Activated naive CD8-positive, alpha-beta T cell treated with anti-CD3 and anti-CD28 coated beads, Interleukin-2, amount 10 ng/mL, durations not matched to agents 7 days and 5 days (primary cell): ENCODE measurements around the gene STAP2. TPM values are rescaled to one million over a fixed set of nuclear protein-coding genes. Genes with fewer than 3 reads are reported as not detected.
A peak's percentile ranks its signal among the peaks of the same experiment; 100 is the strongest.
"Not testable (repeated sequence)": the region's sequence is repeated elsewhere in the genome, so short reads cannot be mapped to it uniquely, and the experiment has no call there.

Experiments
- ATAC-seq: fragments of 150-1000 bp; cut with Tn5 transposase; one replicate; pipeline ENCODE4 v1.10.0; 2021; ENCODE audit warnings: low read depth, moderate library complexity
- POLR2A ChIA-PET: fragments of 350-600 bp; sonication (Branson Sonifier 250); formaldehyde crosslinking; loops from one replicate; lab custom pipeline; 2021; ENCODE audit warnings: antibody characterized with exemption; lab: Charles Lee
- DNase-seq: peaks from one replicate; pipeline ENCODE4 v3.0.0; 2021
- H3K27ac Mint-ChIP-seq: one replicate; pipeline ENCODE4 v1.8.0; 2022; ENCODE audit warnings: mild to moderate bottlenecking, mixed read lengths
- H3K27me3 Mint-ChIP-seq: one replicate; pipeline ENCODE4 v1.8.0; 2022; ENCODE audit warnings: mild to moderate bottlenecking, moderate library complexity, mixed read lengths
- H3K36me3 Mint-ChIP-seq: one replicate; pipeline ENCODE4 v1.8.0; 2021; ENCODE audit warnings: mild to moderate bottlenecking, mixed read lengths
- H3K4me1 Mint-ChIP-seq: one replicate; pipeline ENCODE4 v1.8.0; 2021; ENCODE audit warnings: mixed read lengths
- H3K4me3 Mint-ChIP-seq: one replicate; pipeline ENCODE4 v1.8.0; 2022; ENCODE audit warnings: mild to moderate bottlenecking, moderate library complexity, mixed read lengths
- H3K9me3 Mint-ChIP-seq: one replicate; pipeline ENCODE4 v1.8.0; 2021; ENCODE audit warnings: mixed read lengths
- total RNA-seq, 2 experiments: library from RNA; stranded (reverse); gene quantifications; one replicate each; pipeline ENCODE4 v1.2.3, GENCODE V29; 2021

The STAP2 gene
- total RNA-seq, 2 experiments from 2014 or later, result 8.4 to 8.8 TPM

DNA sequence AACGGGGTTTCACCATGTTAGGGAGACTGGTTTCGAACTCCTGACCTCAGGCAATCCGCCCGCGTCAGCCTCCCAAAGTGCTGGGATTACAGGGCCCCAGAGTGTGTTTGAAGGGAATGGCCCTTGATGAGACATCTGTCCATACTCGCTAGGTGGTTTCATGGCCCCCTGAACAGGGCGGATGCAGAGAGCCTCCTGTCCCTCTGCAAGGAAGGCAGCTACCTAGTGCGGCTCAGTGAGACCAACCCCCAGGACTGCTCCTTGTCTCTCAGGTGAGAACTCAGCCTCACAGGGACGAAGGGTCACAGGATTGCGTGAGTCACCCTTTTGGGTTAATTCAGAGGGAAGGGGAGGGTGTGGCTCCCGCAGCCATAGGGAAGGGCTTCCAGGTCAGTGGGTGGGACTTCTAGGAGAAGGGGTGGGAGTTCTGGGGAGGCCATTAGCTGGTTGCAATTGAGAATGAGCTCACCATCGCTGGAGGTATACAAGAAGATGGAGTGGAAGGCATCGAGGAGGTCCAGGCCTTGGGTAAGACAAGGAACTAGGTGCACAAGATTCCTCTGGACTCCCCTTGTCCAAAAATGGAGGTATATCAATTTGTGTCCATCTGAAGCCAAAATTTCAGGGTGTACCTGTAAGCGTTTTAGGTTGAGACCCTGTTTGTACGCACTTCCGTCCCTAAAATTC, 50.4 kb downstream of the STAP2 start:
- Mint-ChIP-seq H3K27ac (no peak overlapping the region), H3K4me1 (no peaks in the 10 kb centered on the region), H3K9me3 (no peaks in the 10 kb centered on the region), H3K36me3 (no peaks in the 10 kb centered on the region), H3K27me3 (no peaks in the 10 kb centered on the region), H3K4me3 (no peak overlapping the region)
- no peak for DNase-seq
- no peak for ATAC-seq
- POLR2A ChIA-PET, result no interaction called here

DNA sequence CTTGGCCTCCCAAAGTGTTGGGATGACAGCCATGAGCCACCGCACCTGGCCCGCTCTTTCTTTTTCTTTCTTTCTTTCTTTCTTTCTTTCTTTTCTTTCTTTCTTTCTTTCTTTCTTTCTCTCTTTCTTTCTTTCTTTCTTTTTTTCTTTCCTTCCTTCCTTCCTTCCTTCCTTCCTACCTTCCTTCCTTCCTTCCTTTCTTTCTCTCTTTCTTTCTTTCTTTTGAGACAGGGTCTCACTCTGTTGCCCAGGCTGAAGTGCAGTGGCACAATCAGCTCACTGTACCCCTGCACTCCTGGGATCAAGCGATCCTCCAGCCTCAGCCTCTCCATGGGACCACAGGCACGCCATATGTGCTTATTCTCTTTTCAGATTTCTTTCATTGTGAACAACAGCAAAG, 52.5 kb downstream of the STAP2 start:
- H3K4me1 Mint-ChIP-seq, ATAC-seq, H3K4me3 Mint-ChIP-seq, POLR2A ChIA-PET, H3K27ac Mint-ChIP-seq, H3K27me3 Mint-ChIP-seq, H3K9me3 Mint-ChIP-seq, DNase-seq, H3K36me3 Mint-ChIP-seq: not testable (repeated sequence)

DNA sequence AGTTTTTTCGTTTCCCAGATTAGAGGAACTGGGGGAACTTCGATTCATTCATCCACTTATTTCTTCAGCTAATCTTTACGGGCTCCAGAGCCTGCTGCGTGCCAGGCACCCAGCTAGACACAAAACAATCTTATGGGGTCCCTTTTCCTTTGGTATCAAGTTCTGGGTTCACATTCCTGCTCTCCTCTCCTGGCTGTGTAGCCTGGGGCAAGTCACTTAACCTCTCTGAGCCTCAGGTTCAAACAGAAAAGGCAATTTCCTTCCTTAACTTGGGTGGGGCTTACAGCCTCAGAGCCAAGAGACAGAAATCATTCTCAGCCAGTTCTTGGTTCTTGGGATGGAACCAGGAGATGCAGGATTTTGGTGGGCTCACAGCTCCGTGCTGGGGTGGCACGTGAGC, 53.7 kb downstream of the STAP2 start:
- Mint-ChIP-seq H3K4me1 (no peaks in the 10 kb centered on the region), H3K9me3 (no peaks in the 10 kb centered on the region), H3K27ac (no peak overlapping the region), H3K36me3 (no peaks in the 10 kb centered on the region), H3K27me3 (peaks cover 21% of the 10 kb centered on the region), H3K4me3 (no peak overlapping the region)
- DNase-seq (no peak), ATAC-seq (no peak)
- POLR2A ChIA-PET, result no interaction called here

DNA sequence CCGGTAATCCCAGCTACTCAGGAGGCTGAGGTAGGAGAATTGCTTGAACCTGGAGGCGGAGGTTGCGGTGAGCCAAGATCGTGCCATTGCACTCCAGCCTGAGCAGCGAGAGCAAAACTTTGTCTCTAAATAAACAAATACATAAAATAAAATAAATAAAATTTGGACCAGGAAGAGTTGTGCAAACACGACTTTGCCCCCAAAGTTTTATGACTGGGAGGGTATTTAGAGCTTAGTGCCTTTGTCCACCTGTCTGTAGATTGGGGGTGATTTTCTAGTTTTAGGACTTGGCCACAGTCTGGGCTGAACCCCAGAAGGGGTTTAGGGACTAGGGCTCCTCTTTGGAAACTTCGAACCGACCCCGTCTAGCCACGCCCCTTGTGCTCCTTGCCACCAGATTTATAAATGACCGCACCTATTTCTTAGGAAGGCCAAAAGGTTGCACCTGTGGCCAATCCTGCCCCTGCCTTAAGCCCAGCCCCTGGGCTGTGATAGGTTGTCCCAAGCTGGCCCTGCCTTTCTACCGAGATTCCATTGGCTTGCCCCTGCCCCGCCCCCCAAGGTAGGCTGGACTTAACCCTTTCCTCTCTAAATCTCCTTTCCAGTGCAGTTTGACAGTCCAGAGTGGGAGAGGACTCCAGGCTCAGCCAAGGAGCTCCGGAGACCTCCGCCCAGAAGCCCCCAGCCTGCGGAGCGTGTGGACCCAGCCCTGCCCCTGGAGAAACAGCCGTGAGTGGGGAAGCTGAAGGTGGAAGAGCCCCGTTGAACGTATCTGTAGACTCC, 54.3 kb downstream of the STAP2 start:
- Mint-ChIP-seq H3K27me3 (peaks cover 25% of the 10 kb centered on the region), H3K27ac (no peak overlapping the region)
- no peak for ATAC-seq

DNA sequence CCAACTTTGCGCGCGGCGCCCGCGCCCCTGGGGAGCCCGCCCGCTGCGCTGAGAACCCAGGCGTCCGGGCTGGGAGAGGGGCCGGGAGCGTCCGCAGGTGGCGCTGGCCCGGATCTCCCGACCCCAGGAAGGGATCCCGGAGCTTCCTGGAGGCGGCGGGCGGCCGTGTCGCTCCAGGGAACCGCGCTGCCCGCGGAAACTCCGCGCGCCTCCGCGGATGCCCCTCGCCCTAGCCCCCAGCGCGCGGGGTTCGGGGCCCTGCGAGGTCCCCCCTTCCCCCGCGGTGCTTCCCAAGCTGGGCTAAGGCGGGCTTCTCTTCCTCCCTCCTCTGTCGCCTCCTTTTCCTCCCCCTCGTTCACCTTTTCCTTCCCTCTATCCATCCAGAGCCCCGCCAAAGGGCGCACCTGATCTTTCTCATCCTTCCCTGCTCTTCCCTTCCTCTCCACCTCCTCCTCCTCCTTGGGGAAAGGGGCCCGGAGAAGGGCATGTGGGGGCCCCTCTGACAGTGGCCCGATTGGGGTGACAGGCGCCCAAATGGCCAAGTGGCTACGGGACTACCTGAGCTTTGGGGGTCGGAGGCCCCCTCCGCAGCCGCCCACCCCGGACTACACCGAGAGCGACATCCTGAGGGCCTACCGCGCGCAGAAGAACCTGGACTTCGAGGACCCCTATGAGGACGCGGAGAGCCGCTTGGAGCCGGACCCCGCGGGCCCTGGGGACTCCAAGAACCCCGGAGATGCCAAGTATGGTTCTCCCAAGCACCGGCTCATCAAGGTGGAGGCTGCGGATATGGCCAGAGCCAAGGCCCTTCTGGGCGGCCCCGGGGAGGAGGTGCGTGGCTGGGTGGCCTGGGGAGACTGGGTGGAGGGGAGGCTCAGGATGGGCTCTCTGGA, 58.9 kb downstream of the STAP2 start:
- POLR2A ChIA-PET, result interaction anchor here (0.6 to 1.8 kb wide), 7 partner anchors 15 to 554 kb away, joined by 3 to 7 read pairs (median 4); partner anchors contain the start of genes MPND and YJU2
- DNase-seq, result no peak
- Mint-ChIP-seq H3K36me3 (no peaks in the 10 kb centered on the region), H3K27me3 (peaks cover 34% of the 10 kb centered on the region), H3K27ac (no peak overlapping the region), H3K9me3 (no peaks in the 10 kb centered on the region), H3K4me1 (peaks cover 4% of the 10 kb centered on the region), H3K4me3 (peak overlapping the region; percentile 71)
- no peak for ATAC-seq

More for the DNA sequence above, 54.3 kb downstream of the STAP2 start:
- POLR2A ChIA-PET, result no interaction called here
- no peak for DNase-seq
- no peaks in the 10 kb centered on the region for H3K9me3 Mint-ChIP-seq
- peaks cover 2% of the 10 kb centered on the region for H3K4me1 Mint-ChIP-seq
- no peaks in the 10 kb centered on the region for H3K36me3 Mint-ChIP-seq
- H3K4me3 Mint-ChIP-seq, result no peak overlapping the region

DNA sequence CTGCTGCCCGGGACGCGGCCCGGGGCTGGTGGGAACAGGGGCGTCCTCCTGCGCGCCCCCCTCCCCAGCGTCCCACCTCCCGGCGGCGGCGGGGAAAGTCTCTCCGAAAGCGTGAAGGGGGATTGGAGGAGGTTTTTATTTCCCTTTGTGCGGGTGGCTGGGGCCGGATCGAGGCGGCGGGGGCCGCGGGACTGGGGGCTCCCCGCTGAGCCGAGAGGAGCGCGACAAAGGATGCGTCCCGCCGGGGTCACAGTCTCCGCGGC, 59.4 kb downstream of the STAP2 start:
- ATAC-seq (no peak), DNase-seq (no peak)
- H3K4me1 Mint-ChIP-seq, result peaks cover 4% of the 10 kb centered on the region
- peaks cover 34% of the 10 kb centered on the region for H3K27me3 Mint-ChIP-seq
- H3K9me3 Mint-ChIP-seq, result no peaks in the 10 kb centered on the region
- H3K36me3 Mint-ChIP-seq, result no peaks in the 10 kb centered on the region
- POLR2A ChIA-PET, result interaction anchor here (0.6 to 1.8 kb wide), 5 partner anchors 14 to 553 kb away, joined by 3 to 7 read pairs (median 4); partner anchors contain the start of genes MPND and YJU2
- H3K27ac Mint-ChIP-seq, result no peak overlapping the region
- H3K4me3 Mint-ChIP-seq, result no peak overlapping the region

DNA sequence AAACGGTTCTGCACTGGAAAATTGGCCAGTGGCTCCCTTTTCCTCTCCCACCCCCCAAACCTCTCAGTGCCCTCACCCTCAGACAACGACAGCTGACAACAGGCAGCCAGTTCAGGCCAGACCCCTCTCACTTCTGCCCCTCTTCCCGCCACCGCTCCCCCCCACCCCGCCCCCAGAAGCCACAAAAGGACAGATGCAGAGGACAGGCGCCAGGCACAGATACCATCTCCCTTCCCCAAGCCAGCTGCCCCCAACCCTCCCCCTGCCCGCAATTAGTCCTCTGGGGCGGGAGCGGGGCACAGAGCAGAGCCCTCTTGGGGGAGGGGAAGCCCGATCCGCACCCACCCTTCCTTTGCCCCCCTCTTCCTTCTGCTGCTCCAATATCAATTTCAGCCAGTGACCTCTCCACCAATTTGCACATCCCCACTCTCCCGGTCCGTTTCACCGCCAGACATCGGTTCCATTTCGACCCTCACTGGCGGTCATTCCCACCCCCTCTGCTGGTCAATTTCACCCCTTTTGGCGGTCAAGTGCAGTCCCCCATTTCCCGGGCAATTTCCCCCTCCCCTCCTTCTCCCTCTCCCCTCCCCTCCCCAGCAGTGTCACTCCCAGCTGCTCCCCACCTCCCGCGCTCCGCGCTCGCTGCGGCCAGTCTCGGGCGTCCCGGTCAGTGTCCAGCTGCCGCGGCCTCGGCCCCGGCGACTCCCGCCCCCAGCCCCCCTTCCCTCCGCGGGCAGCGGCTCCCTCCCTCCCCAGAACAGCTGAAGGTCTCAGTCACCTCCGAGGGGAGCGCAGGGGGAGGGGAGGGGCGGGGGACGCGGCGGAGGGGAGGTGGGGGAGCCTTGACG, 60.0 kb downstream of the STAP2 start, which contains the start of gene SHD:
SHD (plus strand) TSS at position 848 of the 848 bp plus-strand sequence. CDS start 798 bp downstream, outside the sequence.
- POLR2A ChIA-PET, result interaction anchor here (0.6 to 1.8 kb wide), 5 partner anchors 14 to 553 kb away, joined by 3 to 7 read pairs (median 4); partner anchors contain the start of genes MPND and YJU2
- ATAC-seq (no peak), DNase-seq (no peak)
- Mint-ChIP-seq H3K4me1 (peaks cover 4% of the 10 kb centered on the region), H3K27ac (no peak within 1 kb of the TSS), H3K27me3 (peaks cover 34% of the 10 kb centered on the region), H3K36me3 (no peaks in the 10 kb centered on the region), H3K9me3 (no peaks in the 10 kb centered on the region), H3K4me3 (peak within 1 kb of the TSS; percentile 71)

DNA sequence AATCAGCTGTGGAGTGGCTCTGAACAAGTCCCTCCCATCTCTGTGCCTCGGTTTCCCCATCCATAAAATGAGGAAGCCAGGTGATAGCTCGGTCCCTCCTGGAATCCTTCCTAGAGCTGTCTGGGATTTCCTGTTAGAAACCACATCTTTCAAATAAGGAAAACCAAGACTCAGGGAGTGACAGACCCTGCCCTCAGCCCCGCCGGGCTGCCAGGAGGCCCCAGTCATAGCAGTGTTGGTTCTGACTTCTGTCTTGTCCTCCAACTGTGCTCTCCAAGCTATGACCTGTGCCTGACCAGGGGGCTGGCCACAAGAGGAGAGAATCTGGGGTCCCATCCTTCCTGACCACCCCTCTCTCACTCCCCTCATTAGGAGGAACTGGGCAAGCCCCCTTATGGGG, 60.6 kb downstream of the STAP2 start:
- no peak overlapping the region for H3K27ac Mint-ChIP-seq
- peaks cover 4% of the 10 kb centered on the region for H3K4me1 Mint-ChIP-seq
- POLR2A ChIA-PET, result interaction anchor here (1.2 to 1.8 kb wide), 2 partner anchors 11 to 65 kb away, joined by 5 to 7 read pairs; partner anchors contain the start of gene MPND
- no peak overlapping the region for H3K4me3 Mint-ChIP-seq
- H3K36me3 Mint-ChIP-seq, result no peaks in the 10 kb centered on the region
- DNase-seq, result no peak
- peaks cover 34% of the 10 kb centered on the region for H3K27me3 Mint-ChIP-seq
- no peaks in the 10 kb centered on the region for H3K9me3 Mint-ChIP-seq
- no peak for ATAC-seq

DNA sequence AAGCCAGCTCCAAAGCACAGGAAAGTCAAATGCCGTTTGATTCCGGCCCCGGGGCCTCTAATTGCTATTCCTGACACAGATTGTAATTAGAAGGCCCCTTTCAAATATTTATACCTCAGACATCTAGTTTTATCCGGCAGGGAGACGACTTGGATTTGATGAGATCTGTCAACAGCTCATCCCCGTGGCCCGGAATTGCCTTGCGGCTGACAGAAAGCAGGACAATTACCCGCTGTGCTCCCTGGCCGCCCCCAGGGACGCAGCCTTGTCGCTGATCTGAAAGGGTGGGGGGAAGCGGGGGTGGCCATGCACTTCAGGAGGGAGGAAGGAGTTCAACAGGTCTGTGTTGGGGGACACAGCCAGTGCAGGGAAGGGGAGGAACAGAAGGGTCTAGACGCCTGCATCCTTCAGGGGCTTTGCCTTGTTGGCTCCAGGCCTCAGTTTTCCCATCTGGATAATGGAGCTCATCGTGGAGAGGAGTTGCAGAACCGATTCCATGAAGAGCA, 61.4 kb downstream of the STAP2 start:
- ATAC-seq, result no peak
- DNase-seq, result no peak
- POLR2A ChIA-PET, result interaction anchor here (1.2 kb wide), 2 partner anchors 10 to 66 kb away, joined by 3 to 5 read pairs; no protein-coding TSS in a partner anchor
- Mint-ChIP-seq H3K9me3 (no peaks in the 10 kb centered on the region), H3K4me3 (no peak overlapping the region), H3K27me3 (peaks cover 33% of the 10 kb centered on the region), H3K36me3 (no peaks in the 10 kb centered on the region), H3K27ac (no peak overlapping the region), H3K4me1 (peaks cover 4% of the 10 kb centered on the region)

DNA sequence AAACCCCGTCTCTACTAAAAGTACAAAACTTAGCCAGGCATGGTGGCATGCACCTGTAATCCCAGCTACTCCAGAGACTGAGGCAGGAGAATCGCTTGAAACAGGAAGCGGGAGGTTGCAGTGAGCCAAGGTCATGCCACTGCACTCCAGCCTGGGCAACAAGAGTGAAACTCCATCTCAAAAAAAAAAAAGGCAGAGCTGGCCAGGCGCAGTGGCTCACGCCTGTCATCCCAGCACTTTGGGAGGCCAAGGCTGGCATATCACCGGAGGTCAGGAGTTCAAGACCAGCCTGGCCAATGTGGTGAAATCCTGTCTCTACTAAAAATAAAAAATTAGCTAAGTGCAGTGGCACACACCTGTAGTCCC, 64.3 kb downstream of the STAP2 start:
- H3K9me3 Mint-ChIP-seq, H3K27ac Mint-ChIP-seq, H3K36me3 Mint-ChIP-seq, H3K27me3 Mint-ChIP-seq, ATAC-seq, H3K4me1 Mint-ChIP-seq, DNase-seq, H3K4me3 Mint-ChIP-seq: not testable (repeated sequence)
- POLR2A ChIA-PET, result interaction anchor here (0.7 kb wide), 2 partner anchors 9 to 128 kb away, joined by 3 read pairs; no protein-coding TSS in a partner anchor
